ENCODE measurements around the gene NCMAP.
"Not testable (repeated sequence)": the region's sequence is repeated elsewhere in the genome, so short reads cannot be mapped to it uniquely, and the experiment has no call there.

The NCMAP gene

GRCh38 chr1:24544239-24544638 is 11.6 kb upstream of the NCMAP start:
- no peaks in the 10 kb centered on the region for H3K9me3 ChIP-seq (ENCODE audit: insufficient read depth, low read depth, low read length)
- no peaks in the 10 kb centered on the region for H3K36me3 ChIP-seq (ENCODE audit: insufficient read depth, low read length)
- H3K9ac ChIP-seq (ENCODE audit: low read depth, low read length): no peak overlapping the region
- no peaks in the 10 kb centered on the region for H3K27me3 ChIP-seq (ENCODE audit: insufficient read depth, low read length)
- H3K27ac ChIP-seq (ENCODE audit: low read depth, low read length): no peak overlapping the region
- no peak overlapping the region for H3K4me3 ChIP-seq (ENCODE audit: low read length)
- peaks cover 22% of the 10 kb centered on the region for H3K4me1 ChIP-seq (ENCODE audit: insufficient read depth, low read length)

- Histone ChIP-seq H3K9me3 (ENCODE audit: insufficient read depth, low read depth, low read length) (no peaks in the 10 kb centered on the region), H3K27me3 (ENCODE audit: insufficient read depth, low read length) (no peaks in the 10 kb centered on the region)
- WGBS: 100% methylated on average over 1 of the region's 1 CpG
These were observed 10.2 kb upstream of the NCMAP start for GRCh38 chr1:24545662-24546061.

GRCh38 chr1:24547195-24547594 is 8.7 kb upstream of the NCMAP start:
- 89% methylated on average over 5 of the region's 5 CpGs for WGBS
- H3K27ac ChIP-seq (ENCODE audit: low read depth, low read length): no peak overlapping the region
- no peaks in the 10 kb centered on the region for H3K36me3 ChIP-seq (ENCODE audit: insufficient read depth, low read length)
- no peak overlapping the region for H3K9ac ChIP-seq (ENCODE audit: low read depth, low read length)
- H3K9me3 ChIP-seq (ENCODE audit: insufficient read depth, low read depth, low read length): no peaks in the 10 kb centered on the region
- no peaks in the 10 kb centered on the region for H3K27me3 ChIP-seq (ENCODE audit: insufficient read depth, low read length)
- H3K4me3 ChIP-seq (ENCODE audit: low read length): no peak overlapping the region
- peaks cover 14% of the 10 kb centered on the region; the same call in 1 of the 2 replicates for H3K4me1 ChIP-seq (ENCODE audit: insufficient read depth, low read length)

More at GRCh38 chr1:24545662-24546061, 10.2 kb upstream of the NCMAP start:
- H3K27ac ChIP-seq (ENCODE audit: low read depth, low read length): no peak overlapping the region
- H3K36me3 ChIP-seq (ENCODE audit: insufficient read depth, low read length): no peaks in the 10 kb centered on the region
- no peak overlapping the region for H3K9ac ChIP-seq (ENCODE audit: low read depth, low read length)
- no peak overlapping the region for H3K4me3 ChIP-seq (ENCODE audit: low read length)
- H3K4me1 ChIP-seq (ENCODE audit: insufficient read depth, low read length): peaks cover 22% of the 10 kb centered on the region

- no peak overlapping the region for H3K4me3 ChIP-seq (ENCODE audit: low read length)
- WGBS: 86% methylated on average over 1 of the region's 3 CpGs
- H3K9me3 ChIP-seq (ENCODE audit: insufficient read depth, low read depth, low read length): no peaks in the 10 kb centered on the region
- no peak overlapping the region for H3K9ac ChIP-seq (ENCODE audit: low read depth, low read length)
- H3K36me3 ChIP-seq (ENCODE audit: insufficient read depth, low read length): no peaks in the 10 kb centered on the region
- H3K27me3 ChIP-seq (ENCODE audit: insufficient read depth, low read length): no peaks in the 10 kb centered on the region
- H3K27ac ChIP-seq (ENCODE audit: low read depth, low read length): no peak overlapping the region
- peaks cover 16% of the 10 kb centered on the region; the same call in 1 of the 2 replicates for H3K4me1 ChIP-seq (ENCODE audit: insufficient read depth, low read length)
These were observed 7.8 kb upstream of the NCMAP start for GRCh38 chr1:24548070-24548469.

- peaks cover 16% of the 10 kb centered on the region; the same call in 1 of the 2 replicates for H3K4me1 ChIP-seq (ENCODE audit: insufficient read depth, low read length)
- not testable (repeated sequence) for H3K27me3 ChIP-seq (ENCODE audit: insufficient read depth, low read length); H3K9ac ChIP-seq (ENCODE audit: low read depth, low read length); H3K27ac ChIP-seq (ENCODE audit: low read depth, low read length); H3K36me3 ChIP-seq (ENCODE audit: insufficient read depth, low read length); H3K9me3 ChIP-seq (ENCODE audit: insufficient read depth, low read depth, low read length); H3K4me3 ChIP-seq (ENCODE audit: low read length)
- WGBS: 91% methylated on average over 5 of the region's 5 CpGs
These were observed 6.7 kb upstream of the NCMAP start for GRCh38 chr1:24549210-24549609.

- Histone ChIP-seq H3K9ac (ENCODE audit: low read depth, low read length) (no peak overlapping the region), H3K4me1 (ENCODE audit: insufficient read depth, low read length) (0 out of 2 replicates have a peak, but pooled peaks cover 11% of the 10 kb centered on the region), H3K4me3 (ENCODE audit: low read length) (no peak overlapping the region), H3K27ac (ENCODE audit: low read depth, low read length) (no peak overlapping the region), H3K9me3 (ENCODE audit: insufficient read depth, low read depth, low read length) (no peaks in the 10 kb centered on the region), H3K27me3 (ENCODE audit: insufficient read depth, low read length) (peaks cover 26% of the 10 kb centered on the region), H3K36me3 (ENCODE audit: insufficient read depth, low read length) (no peaks in the 10 kb centered on the region)
- 91% methylated on average over 13 of the region's 13 CpGs for WGBS
These were observed 4.5 kb upstream of the NCMAP start for GRCh38 chr1:24551290-24551959.

GRCh38 chr1:24551960-24552571 is 3.8 kb upstream of the NCMAP start:
- Histone ChIP-seq H3K27me3 (ENCODE audit: insufficient read depth, low read length) (peaks cover 32% of the 10 kb centered on the region), H3K4me1 (ENCODE audit: insufficient read depth, low read length) (0 out of 2 replicates have a peak, but pooled peaks cover 11% of the 10 kb centered on the region)

GRCh38 chr1:24553931-24554330 is 2.0 kb upstream of the NCMAP start:
- Histone ChIP-seq H3K9ac (ENCODE audit: low read depth, low read length) (no peak overlapping the region), H3K36me3 (ENCODE audit: insufficient read depth, low read length) (no peaks in the 10 kb centered on the region), H3K27me3 (ENCODE audit: insufficient read depth, low read length) (peaks cover 46% of the 10 kb centered on the region), H3K27ac (ENCODE audit: low read depth, low read length) (no peak overlapping the region), H3K4me1 (ENCODE audit: insufficient read depth, low read length) (peaks cover 11% of the 10 kb centered on the region; the same call in 1 of the 2 replicates), H3K9me3 (ENCODE audit: insufficient read depth, low read depth, low read length) (no peaks in the 10 kb centered on the region), H3K4me3 (ENCODE audit: low read length) (no peak overlapping the region)
- WGBS: 86% methylated on average over 3 of the region's 3 CpGs

More at GRCh38 chr1:24551960-24552571, 3.8 kb upstream of the NCMAP start:
- H3K9ac ChIP-seq (ENCODE audit: low read depth, low read length): no peak overlapping the region
- H3K9me3 ChIP-seq (ENCODE audit: insufficient read depth, low read depth, low read length): no peaks in the 10 kb centered on the region
- H3K36me3 ChIP-seq (ENCODE audit: insufficient read depth, low read length): no peaks in the 10 kb centered on the region
- 75% methylated on average over 10 of the region's 10 CpGs for WGBS
- no peak overlapping the region for H3K4me3 ChIP-seq (ENCODE audit: low read length)
- no peak overlapping the region for H3K27ac ChIP-seq (ENCODE audit: low read depth, low read length)

GRCh38 chr1:24554714-24555113 is 1.2 kb upstream of the NCMAP start:
- H3K36me3 ChIP-seq (ENCODE audit: insufficient read depth, low read length): no peaks in the 10 kb centered on the region
- no peak overlapping the region for H3K27ac ChIP-seq (ENCODE audit: low read depth, low read length)
- no peak overlapping the region for H3K9ac ChIP-seq (ENCODE audit: low read depth, low read length)
- H3K9me3 ChIP-seq (ENCODE audit: insufficient read depth, low read depth, low read length): no peaks in the 10 kb centered on the region
- H3K27me3 ChIP-seq (ENCODE audit: insufficient read depth, low read length): peaks cover 46% of the 10 kb centered on the region
- no peak overlapping the region for H3K4me3 ChIP-seq (ENCODE audit: low read length)
- H3K4me1 ChIP-seq (ENCODE audit: insufficient read depth, low read length): peaks cover 11% of the 10 kb centered on the region; the same call in 1 of the 2 replicates
- WGBS: 89% methylated on average over 4 of the region's 4 CpGs

- Histone ChIP-seq H3K27me3 (ENCODE audit: insufficient read depth, low read length) (peaks cover 46% of the 10 kb centered on the region), H3K4me3 (ENCODE audit: low read length) (peak overlapping the region; percentile 51), H3K36me3 (ENCODE audit: insufficient read depth, low read length) (no peaks in the 10 kb centered on the region), H3K27ac (ENCODE audit: low read depth, low read length) (no peak overlapping the region), H3K9ac (ENCODE audit: low read depth, low read length) (no peak overlapping the region), H3K4me1 (ENCODE audit: insufficient read depth, low read length) (peaks cover 11% of the 10 kb centered on the region; the same call in 1 of the 2 replicates), H3K9me3 (ENCODE audit: insufficient read depth, low read depth, low read length) (no peaks in the 10 kb centered on the region)
- WGBS: 63% methylated on average over 17 of the region's 19 CpGs
These were observed 518 bp downstream of the NCMAP start for GRCh38 chr1:24556414-24556795.

- no peak overlapping the region for H3K9ac ChIP-seq (ENCODE audit: low read depth, low read length)
- H3K4me3 ChIP-seq (ENCODE audit: low read length): no peak overlapping the region
- no peaks in the 10 kb centered on the region for H3K9me3 ChIP-seq (ENCODE audit: insufficient read depth, low read depth, low read length)
- no peaks in the 10 kb centered on the region for H3K36me3 ChIP-seq (ENCODE audit: insufficient read depth, low read length)
- H3K27ac ChIP-seq (ENCODE audit: low read depth, low read length): no peak overlapping the region
- WGBS: 90% methylated on average over 6 of the region's 6 CpGs
- peaks cover 8% of the 10 kb centered on the region; the same call in 1 of the 2 replicates for H3K4me1 ChIP-seq (ENCODE audit: insufficient read depth, low read length)
- peaks cover 46% of the 10 kb centered on the region for H3K27me3 ChIP-seq (ENCODE audit: insufficient read depth, low read length)
These were observed 1.3 kb downstream of the NCMAP start for GRCh38 chr1:24557220-24557619.

Data from HUES64 (cell line).